GM12878 (cell line): Measurements from ENCODE around the gene CEP131. TPM values are rescaled to one million over a fixed set of nuclear protein-coding genes. Genes with fewer than 3 reads are reported as not detected.

Experiments
- ATAC-seq: fragments of 200-7000 bp; cut with Tn5 transposase; 3 replicates; pipeline ENCODE4 v1.9.1; 2020; ENCODE audit warnings: mild to moderate bottlenecking, moderate library complexity
- BruUV-seq: library from RNA; stranded (reverse); fragments of 400-500 nt; replicated peaks from 2 replicates; lab custom pipeline; 2021; lab: Mats Ljungman, UMichigan
- CTCF ChIA-PET: fragments of 300-600 bp; sonication (Branson Sonifier 250); formaldehyde crosslinking; extraction: SDS; loops from one replicate; lab custom pipeline; 2021; ENCODE audit warnings: inconsistent platforms; lab: Yijun Ruan, JAX
- POLR2A ChIA-PET: fragments of 350-600 bp; formaldehyde crosslinking; extraction: SDS; loops from one replicate; lab custom pipeline; 2021; ENCODE audit warnings: inconsistent platforms; lab: Charles Lee
- RAD21 ChIA-PET: fragments of 300-600 bp; sonication (Branson Sonifier 250); formaldehyde crosslinking; loops from one replicate; lab custom pipeline; 2023; ENCODE audit warnings: antibody characterized with exemption; ENCODE audit not compliant: unreplicated experiment; lab: Charles Lee
- SMC1A ChIA-PET: fragments of 300-600 bp; sonication (Branson Sonifier 250); formaldehyde crosslinking; loops from one replicate; lab custom pipeline; 2023; ENCODE audit not compliant: unreplicated experiment, uncharacterized antibody; lab: Charles Lee
- DNase-seq: peaks from one replicate; pipeline ENCODE4 v3.0.0-alpha.2; 2011; ENCODE audit warnings: low read depth, low spot score
- FAIRE-seq: peaks from 3 replicates; lab custom pipeline; 2011; peaks lifted over from hg19 to GRCh38; lab: Jason Lieb, UNC
- H2AFZ ChIP-seq: 2 replicates; pipeline ENCODE4 v1.6.0; 2011; ENCODE audit warnings: low read depth, low read length, control low read depth; ENCODE audit not compliant: control insufficient read depth
- H3K27ac ChIP-seq: 2 replicates; pipeline ENCODE4 v1.5.1; 2011; ENCODE audit warnings: control low read depth; ENCODE audit not compliant: control insufficient read depth, insufficient read depth
- H3K27me3 ChIP-seq, 2 experiments: replicated peaks in 1 of 2; 2 replicates each; pipeline versions ENCODE4 v1.6.0 to v1.6.1; 2011; ENCODE audit warnings: low read length in 1 of 2; ENCODE audit not compliant: control insufficient read depth in 2 of 2, insufficient read depth in 2 of 2
- H3K36me3 ChIP-seq, 2 experiments: 2 replicates each; pipeline ENCODE4 v1.5.1; 2011; ENCODE audit warnings: low read length in 1 of 2; ENCODE audit not compliant: control insufficient read depth in 2 of 2, insufficient read depth in 2 of 2
- H3K4me1 ChIP-seq: 2 replicates; pipeline ENCODE4 v1.6.1; 2011; ENCODE audit warnings: mild to moderate bottlenecking, low read length, moderate library complexity, mixed read lengths; ENCODE audit not compliant: control insufficient read depth, insufficient read depth
- H3K4me2 ChIP-seq: 2 replicates; pipeline ENCODE4 v1.6.0; 2011; ENCODE audit warnings: control low read depth; ENCODE audit not compliant: control insufficient read depth, insufficient read depth
- H3K4me3 ChIP-seq: fragments of 200-600 bp; sonication (generic); 2 replicates; pipeline ENCODE4 v1.5.1; 2016
- H3K79me2 ChIP-seq: 2 replicates; pipeline ENCODE4 v1.6.0; 2011; ENCODE audit warnings: low read length; ENCODE audit not compliant: control insufficient read depth, insufficient read depth
- H3K9ac ChIP-seq: 2 replicates; pipeline ENCODE4 v1.8.0; 2011; ENCODE audit warnings: low read length, control low read depth, mixed read lengths; ENCODE audit not compliant: control insufficient read depth, insufficient read depth
- H3K9me3 ChIP-seq: replicated peaks from 3 replicates; pipeline ENCODE4 v1.5.1; 2011; ENCODE audit warnings: mild to moderate bottlenecking, low read length; ENCODE audit not compliant: control insufficient read depth, insufficient read depth
- H4K20me1 ChIP-seq: 2 replicates; pipeline ENCODE4 v1.6.0; 2011; ENCODE audit not compliant: control insufficient read depth, insufficient read depth
- CREM ChIP-seq: IDR thresholded peaks from 2 replicates; pipeline ENCODE4 v1.6.1; 2014; ENCODE audit warnings: antibody characterized with exemption, low read depth
- IRF3 ChIP-seq: fragments of 450-650 bp; IDR thresholded peaks from 2 replicates; pipeline ENCODE4 v1.6.1; 2014; ENCODE audit warnings: mild to moderate bottlenecking
- LARP7 ChIP-seq: fragments of 450-650 bp; IDR thresholded peaks from 2 replicates; pipeline ENCODE4 v1.6.1; 2017; ENCODE audit warnings: mild to moderate bottlenecking
- MXI1 ChIP-seq: fragments of 150-350 bp; IDR thresholded peaks from 2 replicates; pipeline ENCODE4 v1.6.1; 2011; ENCODE audit warnings: low read depth, mild to moderate bottlenecking, inconsistent platforms, low read length, improper control_type of control experiment
- NRF1 ChIP-seq: conservative IDR thresholded peaks from 2 replicates; pipeline ENCODE4 v1.6.1; 2011; ENCODE audit warnings: mild to moderate bottlenecking, low read depth, low read length, improper control_type of control experiment
- RAD51 ChIP-seq: fragments of 450-650 bp; IDR thresholded peaks from 2 replicates; pipeline ENCODE4 v1.6.1; 2016; ENCODE audit warnings: moderate library complexity, mild to moderate bottlenecking, inconsistent platforms
- RCOR1 ChIP-seq: conservative IDR thresholded peaks from 2 replicates; pipeline ENCODE4 v1.6.1; 2012; ENCODE audit warnings: low read depth, low read length, improper control_type of control experiment
- STAT1 ChIP-seq: fragments of 450-650 bp; conservative IDR thresholded peaks from 2 replicates; pipeline ENCODE4 v1.6.1; 2014; ENCODE audit warnings: antibody characterized with exemption, mild to moderate bottlenecking
- YBX1 ChIP-seq: fragments of 450-650 bp; IDR thresholded peaks from 2 replicates; pipeline ENCODE4 v1.6.1; 2016; ENCODE audit warnings: antibody characterized with exemption
- ZBTB33 ChIP-seq: fragments of 450-650 bp; IDR thresholded peaks from 2 replicates; pipeline ENCODE4 v1.6.1; 2017; ENCODE audit warnings: mild to moderate bottlenecking
- WGBS: methylation state at CpG from one replicate; pipeline ENCODE4 v1.1.6; 2016; ENCODE audit warnings: low lambda C conversion rate; ENCODE audit not compliant: insufficient replicate concordance, insufficient coverage; ENCODE audit errors: missing lambda C conversion rate; 5-methylcytosine and 5-hydroxymethylcytosine counted together
- in situ Hi-C: fragments of 300-500 bp; cut with MboI; formaldehyde crosslinking; loops from 9 replicates; pipeline ENCODE4 v1.14.3; 2018; ENCODE audit warnings: mixed read lengths
- intact Hi-C: fragments of 100-400 bp; cut with micrococcal nuclease; formaldehyde crosslinking; loops from one replicate; pipeline ENCODE4 v1.14.2; 2022; ENCODE audit not compliant: unreplicated experiment
- polyA plus RNA-seq, 11 experiments: library from polyadenylated mRNA; depleted of rRNA in 4 of 11; unstranded in 6 of 11; stranded (reverse) in 5 of 11; fragments of >200 nt; fragmentation: Nextera tagmentation in 4 of 11; fragmentation: Illumina TruSeq in 1 of 11; extraction: Ambion mirVana in 4 of 11; extraction: Trizol in 1 of 11; gene quantifications; 1 replicate in 1 of 11; 2 replicates in 10 of 11; pipeline versions ENCODE4 v1.2.1 to v1.2.3, GENCODE V29; 2011 to 2016; ENCODE audit warnings: inconsistent platforms in 2 of 11, missing spikeins in 2 of 11, low read depth in 1 of 11
- total RNA-seq, 4 experiments: library from RNA; depleted of rRNA in 3 of 4; stranded (reverse); fragments of >200 nt in 3 of 4; fragmentation: Illumina TruSeq in 1 of 4; extraction: Trizol in 1 of 4; gene quantifications; 2 replicates each; pipeline versions ENCODE4 v1.2.1 to v1.2.3, GENCODE V29; 2013 to 2021
- TF ChIP-seq, protein P1 (sequence below): fragments of 450-650 bp; formaldehyde crosslinking; IDR thresholded peaks from 2 replicates; pipeline ENCODE4 v1.4.0; 2022; ENCODE audit warnings: mild to moderate bottlenecking, moderate library complexity

The CEP131 gene
- total and polyA plus RNA-seq, 10 of the 15 experiments (the other 5 are each of a cell fraction or from before 2014, with no cell fraction given): 0.05 to 17.3 (median 6.7) TPM

- Histone ChIP-seq H3K4me3 (no peak overlapping the region), H2AFZ (no peak overlapping the region), H3K9me3 (no peaks in the 10 kb centered on the region)
- SMC1A ChIA-PET: no interaction called here
- in situ Hi-C loops (no loop called here), intact Hi-C loops (no loop called here)
- DNase-seq: no peak
- TF ChIP-seq RCOR1 (no peak), NRF1 (no peak), IRF3 (no peak), YBX1 (no peak), LARP7 (no peak), RAD51 (no peak), CREM (no peak), ZBTB33 (no peak), MXI1 (no peak), STAT1 (no peak)
- TF ChIP-seq, protein P1, sequence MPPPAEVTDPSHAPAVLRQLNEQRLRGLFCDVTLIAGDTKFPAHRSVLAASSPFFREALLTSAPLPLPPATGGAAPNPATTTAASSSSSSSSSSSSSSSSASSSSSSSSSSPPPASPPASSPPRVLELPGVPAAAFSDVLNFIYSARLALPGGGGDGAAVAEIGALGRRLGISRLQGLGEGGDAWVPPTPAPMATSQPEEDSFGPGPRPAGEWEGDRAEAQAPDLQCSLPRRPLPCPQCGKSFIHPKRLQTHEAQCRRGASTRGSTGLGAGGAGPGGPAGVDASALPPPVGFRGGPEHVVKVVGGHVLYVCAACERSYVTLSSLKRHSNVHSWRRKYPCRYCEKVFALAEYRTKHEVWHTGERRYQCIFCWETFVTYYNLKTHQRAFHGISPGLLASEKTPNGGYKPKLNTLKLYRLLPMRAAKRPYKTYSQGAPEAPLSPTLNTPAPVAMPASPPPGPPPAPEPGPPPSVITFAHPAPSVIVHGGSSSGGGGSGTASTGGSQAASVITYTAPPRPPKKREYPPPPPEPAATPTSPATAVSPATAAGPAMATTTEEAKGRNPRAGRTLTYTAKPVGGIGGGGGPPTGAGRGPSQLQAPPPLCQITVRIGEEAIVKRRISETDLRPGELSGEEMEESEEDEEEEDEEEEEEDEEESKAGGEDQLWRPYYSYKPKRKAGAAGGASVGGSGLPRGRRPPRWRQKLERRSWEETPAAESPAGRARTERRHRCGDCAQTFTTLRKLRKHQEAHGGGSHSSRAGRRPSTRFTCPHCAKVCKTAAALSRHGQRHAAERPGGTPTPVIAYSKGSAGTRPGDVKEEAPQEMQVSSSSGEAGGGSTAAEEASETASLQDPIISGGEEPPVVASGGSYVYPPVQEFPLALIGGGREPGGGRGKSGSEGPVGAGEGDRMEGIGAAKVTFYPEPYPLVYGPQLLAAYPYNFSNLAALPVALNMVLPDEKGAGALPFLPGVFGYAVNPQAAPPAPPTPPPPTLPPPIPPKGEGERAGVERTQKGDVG (CRISPR knock-in tag): no peak
- TF ChIP-seq, all 136 proteins: peak for 0
- H4K20me1 ChIP-seq: no peaks in the 10 kb centered on the region
- ChIA-PET POLR2A (no interaction called here), CTCF (no interaction called here), RAD21 (no interaction called here)
- FAIRE-seq (no peak), ATAC-seq (no peak)
- no peaks in the 10 kb centered on the region for H3K4me1 ChIP-seq
- H3K36me3 ChIP-seq: peaks cover 12 to 23% of the 10 kb centered on the region in 2 experiments; a peak in 3 of 4 replicates
- no peak overlapping the region for H3K9ac ChIP-seq
- BruUV-seq: no TSS peak
- no peaks in the 10 kb centered on the region for H3K79me2 ChIP-seq
- no peak overlapping the region for H3K27ac ChIP-seq
- WGBS: 94% methylated on average over 40 of the region's 40 CpGs
- H3K4me2 ChIP-seq: no peak overlapping the region
- no peaks in the 10 kb centered on the region for H3K27me3 ChIP-seq
Observed at GRCh38 chr17:81263371-81264181, 40.8 kb upstream of the CEP131 start.
